Osteocyte (in vitro differentiated cells): ENCODE results near the gene SLC1A2. TPM values are rescaled to one million over a fixed set of nuclear protein-coding genes. Genes with fewer than 3 reads are reported as not detected.
A peak's percentile ranks its signal among the peaks of the same experiment; 100 is the strongest.

Experiments used
- DNase-seq: peaks from one replicate; pipeline ENCODE4 v3.0.0; 2021; ENCODE audit warnings: mixed read lengths; ENCODE audit not compliant: unreplicated experiment; ENCODE audit errors: extremely low spot score
- H3K27ac Mint-ChIP-seq: one replicate; pipeline ENCODE4 v1.8.0; 2021; ENCODE audit warnings: mild to moderate bottlenecking, mixed read lengths; ENCODE audit not compliant: unreplicated experiment
- H3K27me3 Mint-ChIP-seq: one replicate; pipeline ENCODE4 v1.8.0; 2021; ENCODE audit warnings: mixed read lengths; ENCODE audit not compliant: unreplicated experiment
- H3K36me3 Mint-ChIP-seq: one replicate; pipeline ENCODE4 v1.8.0; 2021; ENCODE audit warnings: mixed read lengths; ENCODE audit not compliant: unreplicated experiment
- H3K4me1 Mint-ChIP-seq: one replicate; pipeline ENCODE4 v1.8.0; 2021; ENCODE audit warnings: mixed read lengths; ENCODE audit not compliant: unreplicated experiment
- H3K4me3 Mint-ChIP-seq: one replicate; pipeline ENCODE4 v1.8.0; 2021; ENCODE audit warnings: mild to moderate bottlenecking, moderate library complexity, mixed read lengths; ENCODE audit not compliant: unreplicated experiment
- H3K9me3 Mint-ChIP-seq: one replicate; pipeline ENCODE4 v1.8.0; 2021; ENCODE audit warnings: mixed read lengths; ENCODE audit not compliant: unreplicated experiment
- CTCF ChIP-seq: fragments of 200-600 bp; sonication (generic); IDR thresholded peaks from 2 replicates; pipeline ENCODE4 v1.5.0; 2021; ENCODE audit warnings: antibody characterized with exemption, mild to moderate bottlenecking, moderate library complexity
- total RNA-seq: library from RNA; stranded (reverse); gene quantifications from 2 replicates; pipeline ENCODE4 v1.2.1, GENCODE V29; 2021

The SLC1A2 gene
- total RNA-seq, 1 donor from 2014 or later, result 0.32 TPM

- Mint-ChIP-seq H3K27me3 (no peaks in the 10 kb centered on the region), H3K9me3 (no peaks in the 10 kb centered on the region), H3K27ac (no peak overlapping the region), H3K4me3 (no peak overlapping the region), H3K4me1 (peaks cover 23% of the 10 kb centered on the region), H3K36me3 (no peaks in the 10 kb centered on the region)
- TF ChIP-seq CTCF, result no peak
- no peak for DNase-seq
Observed at GRCh38 chr11:35285471-35285870, 133.9 kb downstream of the SLC1A2 start.

GRCh38 chr11:35282221-35282882 lies 137.0 kb downstream of the SLC1A2 start:
- H3K27ac Mint-ChIP-seq, result peak overlapping the region; percentile 7
- DNase-seq, result no peak
- H3K9me3 Mint-ChIP-seq, result no peaks in the 10 kb centered on the region

GRCh38 chr11:35281169-35281688 lies 138.1 kb downstream of the SLC1A2 start:
- Mint-ChIP-seq H3K36me3 (no peaks in the 10 kb centered on the region), H3K4me1 (peaks cover 7% of the 10 kb centered on the region), H3K27ac (no peak overlapping the region), H3K4me3 (no peak overlapping the region), H3K9me3 (no peaks in the 10 kb centered on the region), H3K27me3 (no peaks in the 10 kb centered on the region)
- TF ChIP-seq CTCF, result no peak
- DNase-seq, result no peak

More at GRCh38 chr11:35282221-35282882, 137.0 kb downstream of the SLC1A2 start:
- Mint-ChIP-seq H3K4me1 (peaks cover 7% of the 10 kb centered on the region), H3K4me3 (no peak overlapping the region), H3K36me3 (no peaks in the 10 kb centered on the region), H3K27me3 (no peaks in the 10 kb centered on the region)
- TF ChIP-seq CTCF, result no peak

GRCh38 chr11:35280727-35281126 lies 138.6 kb downstream of the SLC1A2 start:
- Mint-ChIP-seq H3K4me3 (no peak overlapping the region), H3K9me3 (no peaks in the 10 kb centered on the region), H3K4me1 (peaks cover 7% of the 10 kb centered on the region), H3K27ac (no peak overlapping the region), H3K27me3 (no peaks in the 10 kb centered on the region), H3K36me3 (no peaks in the 10 kb centered on the region)
- DNase-seq, result no peak
- no peak for TF ChIP-seq CTCF

- Mint-ChIP-seq H3K36me3 (no peaks in the 10 kb centered on the region), H3K27me3 (no peaks in the 10 kb centered on the region), H3K9me3 (no peaks in the 10 kb centered on the region), H3K27ac (no peak overlapping the region), H3K4me1 (peaks cover 13% of the 10 kb centered on the region), H3K4me3 (no peak overlapping the region)
- no peak for TF ChIP-seq CTCF
- DNase-seq, result no peak
Observed at GRCh38 chr11:35277827-35278226, 141.5 kb downstream of the SLC1A2 start.
